A673 (cell line): ENCODE data around the gene SLC7A10. TPM values are rescaled to one million over a fixed set of nuclear protein-coding genes. Genes with fewer than 3 reads are reported as not detected.
"Not testable (repeated sequence)": the region's sequence is repeated elsewhere in the genome, so short reads cannot be mapped to it uniquely, and the experiment has no call there.

Experiments
- BruUV-seq: library from RNA; stranded (reverse); fragments of 400-500 nt; replicated peaks from 2 replicates; lab custom pipeline; 2021; lab: Mats Ljungman, UMichigan
- CTCF ChIA-PET: fragments of 300-600 bp; sonication (Branson Sonifier 250); formaldehyde crosslinking; loops from one replicate; lab custom pipeline; 2022; ENCODE audit warnings: antibody characterized with exemption; lab: Charles Lee
- POLR2A ChIA-PET: fragments of 300-600 bp; sonication (Branson Sonifier 250); formaldehyde crosslinking; loops from one replicate; lab custom pipeline; 2022; ENCODE audit warnings: antibody characterized with exemption; ENCODE audit not compliant: low non-redundant PET; lab: Charles Lee
- DNase-seq: peaks from one replicate; pipeline ENCODE4 v3.0.0-alpha.2; 2015; ENCODE audit warnings: low spot score
- H3K27ac ChIP-seq: fragments of 200-600 bp; sonication (generic); 2 replicates; pipeline ENCODE4 v1.5.1; 2016; ENCODE audit warnings: mixed run types, low read depth, mild to moderate bottlenecking, mixed read lengths, antibody characterized with exemption, low read length; ENCODE audit not compliant: poor library complexity, severe bottlenecking
- H3K27me3 ChIP-seq: fragments of 200-600 bp; sonication (generic); replicated peaks from 2 replicates; pipeline ENCODE4 v1.6.1; 2017; ENCODE audit warnings: mixed run types, low read depth, mild to moderate bottlenecking, mixed read lengths, antibody characterized with exemption, low read length; ENCODE audit not compliant: insufficient read depth, poor library complexity
- H3K36me3 ChIP-seq: fragments of 200-600 bp; sonication (generic); 2 replicates; pipeline ENCODE4 v1.6.1; 2016; ENCODE audit warnings: mixed run types, mild to moderate bottlenecking, mixed read lengths, antibody characterized with exemption, low read length; ENCODE audit not compliant: insufficient read depth, poor library complexity, severe bottlenecking
- H3K4me1 ChIP-seq: fragments of 200-600 bp; sonication (generic); 2 replicates; pipeline ENCODE4 v1.6.1; 2017; ENCODE audit warnings: mixed run types, mild to moderate bottlenecking, mixed read lengths, antibody characterized with exemption, low read length; ENCODE audit not compliant: insufficient read depth, poor library complexity, severe bottlenecking
- H3K4me3 ChIP-seq: fragments of 200-600 bp; sonication (generic); 2 replicates; pipeline ENCODE4 v1.5.1; 2016; ENCODE audit warnings: low read depth, mixed run types, mild to moderate bottlenecking, mixed read lengths, low read length; ENCODE audit not compliant: poor library complexity, severe bottlenecking
- H3K9me3 ChIP-seq: fragments of 200-600 bp; sonication (generic); 2 replicates; pipeline ENCODE4 v1.6.1; 2016; ENCODE audit warnings: mixed run types, low read depth, mild to moderate bottlenecking, mixed read lengths, antibody characterized with exemption, low read length; ENCODE audit not compliant: poor library complexity, severe bottlenecking
- CTCF ChIP-seq: fragments of 300-800, 200-600 bp; sonication (generic); conservative IDR thresholded peaks from 2 replicates; pipeline ENCODE4 v1.5.1; 2017; ENCODE audit warnings: low read depth, mild to moderate bottlenecking, antibody characterized with exemption, low read length, moderate library complexity, mixed read lengths
- EZH2 ChIP-seq: fragments of 200-600 bp; sonication (generic); IDR thresholded peaks from 2 replicates; pipeline ENCODE4 v1.6.1; 2017; ENCODE audit warnings: borderline replicate concordance, low read depth, mild to moderate bottlenecking, mixed read lengths, antibody characterized with exemption, low read length; ENCODE audit not compliant: poor library complexity, severe bottlenecking
- intact Hi-C: fragments of 100-400 bp; cut with micrococcal nuclease; formaldehyde crosslinking; loops from one replicate; pipeline ENCODE4 v1.10.0; 2022; ENCODE audit not compliant: unreplicated experiment
- total RNA-seq: library from RNA; stranded (reverse); gene quantifications from 2 replicates; pipeline ENCODE4 v1.2.3, GENCODE V29; 2021

SLC7A10 gene
- total RNA-seq, 1 experiment from 2014 or later = 0.17 TPM

GRCh38 chr19:33192010-33192409 is 33.6 kb downstream of the SLC7A10 start:
- no peaks in the 10 kb centered on the region for H3K36me3 ChIP-seq
- CTCF ChIA-PET = interaction anchor here (0.6 to 0.7 kb wide), 2 partner anchors 16 to 523 kb away, joined by 3 read pairs; no protein-coding TSS in a partner anchor
- no peaks in the 10 kb centered on the region for H3K9me3 ChIP-seq
- H3K4me3 ChIP-seq = no peak overlapping the region
- H3K27me3 ChIP-seq = no peaks in the 10 kb centered on the region
- DNase-seq = peak; percentile 30
- H3K4me1 ChIP-seq = peaks cover 4% of the 10 kb centered on the region
- POLR2A ChIA-PET = no interaction called here
- BruUV-seq = no TSS peak
- TF ChIP-seq CTCF (peak; percentile 59), EZH2 (no peak)
- intact Hi-C loops = no loop called here
- no peak overlapping the region for H3K27ac ChIP-seq

GRCh38 chr19:33191501-33191900 is 34.1 kb downstream of the SLC7A10 start:
- H3K36me3 ChIP-seq = no peaks in the 10 kb centered on the region
- no peak overlapping the region for H3K4me3 ChIP-seq
- ChIA-PET POLR2A (no interaction called here), CTCF (interaction anchor here (0.7 kb wide), 1 partner anchor 17 kb away, joined by 3 read pairs; no protein-coding TSS in a partner anchor)
- H3K27me3 ChIP-seq = no peaks in the 10 kb centered on the region
- no TSS peak for BruUV-seq
- TF ChIP-seq EZH2 = no peak
- no peak for TF ChIP-seq CTCF
- DNase-seq = no peak
- no peaks in the 10 kb centered on the region for H3K9me3 ChIP-seq
- H3K4me1 ChIP-seq = peaks cover 4% of the 10 kb centered on the region
- intact Hi-C loops = no loop called here
- H3K27ac ChIP-seq = no peak overlapping the region

GRCh38 chr19:33191092-33191491 is 34.6 kb downstream of the SLC7A10 start:
- H3K4me3 ChIP-seq, BruUV-seq, CTCF ChIA-PET, H3K9me3 ChIP-seq, DNase-seq, H3K36me3 ChIP-seq, H3K27me3 ChIP-seq, intact Hi-C loops, H3K27ac ChIP-seq, POLR2A ChIA-PET, H3K4me1 ChIP-seq: not testable (repeated sequence)

- intact Hi-C loops = loop anchor here (10.0 kb wide), 1 partner anchor 215 kb away; the partner anchor contains the start of genes CEP89 and FAAP24
- TF ChIP-seq EZH2 (no peak), CTCF (no peak)
- CTCF ChIA-PET = no interaction called here
Measured at GRCh38 chr19:33189453-33189852, 36.2 kb downstream of the SLC7A10 start.

More at GRCh38 chr19:33189453-33189852, 36.2 kb downstream of the SLC7A10 start:
- no peaks in the 10 kb centered on the region for H3K36me3 ChIP-seq
- no peak overlapping the region for H3K4me3 ChIP-seq
- no peaks in the 10 kb centered on the region for H3K27me3 ChIP-seq
- no peaks in the 10 kb centered on the region for H3K9me3 ChIP-seq
- BruUV-seq = no TSS peak
- POLR2A ChIA-PET = no interaction called here
- DNase-seq = no peak
- H3K4me1 ChIP-seq = peaks cover 4% of the 10 kb centered on the region
- H3K27ac ChIP-seq = no peak overlapping the region
